Limb (tissue), 2 donors: ENCODE data around the gene LRRC58.
A peak's percentile ranks its signal among the peaks of the same experiment; 100 is the strongest.

Experiments used
- DNase-seq, 2 donors: peaks; one replicate each; pipeline ENCODE4 v3.0.0-alpha.2; 2016; ENCODE audit errors: extremely low spot score in 2 of 2

LRRC58 gene

DNA sequence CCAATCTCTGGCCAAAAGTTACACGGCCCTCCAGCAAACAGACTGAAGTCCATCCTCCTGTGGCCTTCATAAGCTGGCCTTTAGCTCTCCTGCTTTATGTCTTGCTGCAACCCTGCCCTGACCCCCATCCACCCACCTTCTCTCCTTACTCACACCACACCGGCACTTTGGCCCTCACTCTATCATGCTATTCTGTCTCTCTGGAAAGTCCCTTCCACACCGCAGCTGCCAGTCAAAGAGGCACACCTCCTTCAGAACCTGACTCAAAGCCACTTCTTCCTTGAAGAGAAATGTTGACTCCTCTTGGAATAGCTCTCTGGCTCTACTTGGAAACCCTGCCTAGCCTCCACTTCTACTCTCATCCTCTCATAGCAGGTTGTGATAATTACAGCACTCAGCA is 68.6 kb downstream of the LRRC58 start:
- no peak for DNase-seq

GRCh38 chr3:120280026-120280425 is 69.1 kb downstream of the LRRC58 start:
- no peak for DNase-seq

GRCh38 chr3:120276767-120277166 is 72.4 kb downstream of the LRRC58 start:
- DNase-seq = no peak

DNA sequence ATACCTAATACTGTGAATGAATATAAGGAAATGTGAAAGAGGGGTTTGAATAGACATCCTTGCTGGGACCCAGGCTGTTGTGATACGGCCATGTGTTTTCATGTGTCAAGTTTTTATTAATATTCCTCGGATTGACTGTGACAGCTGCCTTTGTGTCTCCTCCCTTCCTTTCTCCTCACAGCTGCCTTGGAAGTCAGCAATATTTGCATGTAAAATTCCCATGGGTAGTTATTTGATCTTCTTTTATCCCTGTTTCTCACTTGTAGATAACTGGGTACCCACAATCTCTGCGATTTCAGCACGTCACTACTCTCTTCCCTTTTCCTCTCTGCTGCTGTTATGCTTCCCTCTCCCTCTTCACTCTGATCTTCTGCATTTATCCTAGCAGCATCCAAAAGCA is 73.5 kb downstream of the LRRC58 start:
- DNase-seq = peak in 1 of 2 donors; percentile 67

DNA sequence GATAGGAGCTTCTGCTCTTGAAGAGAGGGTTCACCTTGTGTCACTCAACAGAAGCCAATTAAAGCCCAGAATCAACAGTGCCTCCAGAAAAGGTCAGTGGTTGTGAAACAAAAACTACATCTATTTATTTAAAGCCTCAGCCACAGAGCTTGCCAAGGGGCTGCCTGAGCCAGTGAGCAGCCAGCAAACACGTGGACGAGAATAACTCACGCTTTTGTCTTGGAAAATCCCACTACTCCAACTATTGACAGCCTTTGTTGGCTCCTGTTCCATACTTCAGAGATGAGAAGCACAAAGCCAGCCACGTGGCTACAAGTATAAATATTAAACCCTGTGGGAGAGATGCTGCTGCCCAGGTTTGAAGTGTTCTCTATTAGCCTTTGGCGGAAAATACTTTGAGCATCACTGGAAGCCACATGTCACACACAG is 74.4 kb downstream of the LRRC58 start:
- DNase-seq = peak; percentile 42 to 51
